AG09319 (cell line): ENCODE measurements around the gene SLC4A7.

Source experiments
- DNase-seq: peaks from one replicate; pipeline ENCODE4 v3.0.0-alpha.2; 2010; ENCODE audit warnings: low read depth; ENCODE audit errors: extremely low read depth
- TF ChIP-seq, protein P1 (sequence below): IDR thresholded peaks from 2 replicates; pipeline ENCODE4 v1.5.1; 2011; ENCODE audit warnings: low read depth, mild to moderate bottlenecking, inconsistent platforms, low read length, moderate library complexity

SLC4A7 gene

DNA sequence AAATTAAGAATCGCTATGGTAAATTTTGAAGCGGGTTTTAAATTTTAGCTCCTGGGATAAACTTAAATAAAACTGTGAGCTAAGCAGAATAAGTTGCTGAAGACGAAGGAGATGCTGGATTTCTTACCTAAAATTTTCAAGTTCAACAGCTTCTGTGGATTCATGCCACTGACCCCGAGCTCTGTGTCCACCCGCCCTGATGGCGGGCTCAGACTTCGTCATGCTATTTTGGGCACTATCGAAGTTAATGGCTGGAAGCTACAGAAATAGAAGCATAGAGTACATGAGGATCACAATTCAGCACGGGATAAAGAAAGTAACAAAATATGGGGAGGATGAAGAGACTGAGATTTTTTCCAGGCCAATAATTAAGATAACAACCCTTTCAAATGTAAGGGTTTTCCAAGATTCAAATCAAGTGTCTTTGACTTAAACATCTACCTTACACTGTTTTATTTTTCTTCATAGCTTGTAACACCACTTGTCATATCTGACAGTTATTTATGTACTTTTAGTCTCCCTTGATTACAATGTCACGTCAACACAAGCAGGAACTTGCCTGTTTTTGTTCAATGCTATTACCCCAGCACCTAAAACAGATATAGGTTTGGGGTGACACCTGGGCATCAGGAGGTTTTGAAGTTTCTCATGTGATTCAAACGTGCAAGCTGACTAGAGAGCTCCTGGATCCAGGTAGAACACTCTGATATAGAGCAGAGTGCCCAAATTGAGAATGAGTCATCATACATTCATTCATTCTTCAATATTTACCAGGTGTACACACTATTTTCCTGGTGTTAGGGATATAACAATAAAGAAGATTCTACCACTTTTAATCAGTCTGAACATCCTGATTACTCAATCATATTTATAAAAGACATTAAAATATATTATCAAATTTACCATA is 138.0 kb downstream of the SLC4A7 start:
- DNase-seq, result no peak
- TF ChIP-seq, protein P1, sequence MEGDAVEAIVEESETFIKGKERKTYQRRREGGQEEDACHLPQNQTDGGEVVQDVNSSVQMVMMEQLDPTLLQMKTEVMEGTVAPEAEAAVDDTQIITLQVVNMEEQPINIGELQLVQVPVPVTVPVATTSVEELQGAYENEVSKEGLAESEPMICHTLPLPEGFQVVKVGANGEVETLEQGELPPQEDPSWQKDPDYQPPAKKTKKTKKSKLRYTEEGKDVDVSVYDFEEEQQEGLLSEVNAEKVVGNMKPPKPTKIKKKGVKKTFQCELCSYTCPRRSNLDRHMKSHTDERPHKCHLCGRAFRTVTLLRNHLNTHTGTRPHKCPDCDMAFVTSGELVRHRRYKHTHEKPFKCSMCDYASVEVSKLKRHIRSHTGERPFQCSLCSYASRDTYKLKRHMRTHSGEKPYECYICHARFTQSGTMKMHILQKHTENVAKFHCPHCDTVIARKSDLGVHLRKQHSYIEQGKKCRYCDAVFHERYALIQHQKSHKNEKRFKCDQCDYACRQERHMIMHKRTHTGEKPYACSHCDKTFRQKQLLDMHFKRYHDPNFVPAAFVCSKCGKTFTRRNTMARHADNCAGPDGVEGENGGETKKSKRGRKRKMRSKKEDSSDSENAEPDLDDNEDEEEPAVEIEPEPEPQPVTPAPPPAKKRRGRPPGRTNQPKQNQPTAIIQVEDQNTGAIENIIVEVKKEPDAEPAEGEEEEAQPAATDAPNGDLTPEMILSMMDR, result no peak

DNA sequence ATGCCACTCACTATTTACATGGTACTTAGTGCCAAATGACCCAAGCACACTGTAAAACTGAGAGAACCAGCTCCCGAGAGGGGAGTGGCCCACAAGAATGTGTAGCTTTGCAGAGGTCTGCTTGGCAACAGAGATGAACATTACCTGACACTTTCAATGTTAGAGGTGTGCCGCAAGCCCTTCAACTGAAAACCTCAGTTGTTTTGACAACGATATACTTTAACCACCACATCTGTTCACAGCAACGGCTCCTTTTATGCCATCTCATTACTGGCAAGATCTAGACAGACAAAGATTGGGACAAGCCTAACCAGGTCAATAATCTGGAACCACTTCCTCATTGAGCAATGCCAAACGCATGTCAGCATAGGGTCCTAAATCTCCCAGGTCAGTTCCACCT is 138.7 kb downstream of the SLC4A7 start:
- TF ChIP-seq, protein P1, result no peak
- no peak for DNase-seq

DNA sequence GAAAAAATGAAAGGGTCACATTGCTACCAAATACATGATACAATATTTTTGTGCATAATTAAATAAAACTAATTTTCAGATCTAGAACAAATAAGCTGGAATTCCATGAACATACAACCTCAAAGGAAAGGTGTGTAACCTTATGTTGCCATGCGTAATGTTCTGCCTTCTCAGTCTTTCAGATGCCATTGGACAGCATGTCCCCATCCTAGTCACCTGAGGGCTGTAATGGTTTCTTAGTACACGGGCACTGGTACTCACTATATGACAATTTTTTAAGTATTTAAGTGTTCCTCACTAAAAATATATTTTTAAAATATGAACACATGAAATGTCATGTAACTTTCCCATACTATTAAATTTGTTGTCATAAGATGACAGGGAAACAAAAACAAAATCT is 139.1 kb downstream of the SLC4A7 start:
- DNase-seq, result no peak
- TF ChIP-seq, protein P1, result no peak

DNA sequence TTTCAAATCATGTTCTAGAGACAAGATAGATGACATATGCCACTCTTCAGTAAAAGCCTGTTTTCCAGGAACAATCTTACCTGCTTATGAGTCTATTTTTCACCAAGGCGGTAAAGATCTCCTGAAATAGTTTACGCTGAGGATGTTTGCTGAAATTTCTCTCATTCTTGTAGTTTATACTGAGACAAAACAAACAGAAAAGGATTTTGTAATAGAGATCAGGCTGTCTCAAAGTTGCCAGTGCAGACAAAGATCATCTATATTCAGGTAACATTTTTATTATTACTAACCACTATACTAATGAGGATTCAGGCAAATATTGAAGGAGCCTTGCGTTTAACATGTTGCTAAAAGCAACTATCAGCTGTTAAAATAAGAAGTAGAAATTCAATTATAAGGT is 140.0 kb downstream of the SLC4A7 start:
- TF ChIP-seq, protein P1, result no peak
- no peak for DNase-seq

DNA sequence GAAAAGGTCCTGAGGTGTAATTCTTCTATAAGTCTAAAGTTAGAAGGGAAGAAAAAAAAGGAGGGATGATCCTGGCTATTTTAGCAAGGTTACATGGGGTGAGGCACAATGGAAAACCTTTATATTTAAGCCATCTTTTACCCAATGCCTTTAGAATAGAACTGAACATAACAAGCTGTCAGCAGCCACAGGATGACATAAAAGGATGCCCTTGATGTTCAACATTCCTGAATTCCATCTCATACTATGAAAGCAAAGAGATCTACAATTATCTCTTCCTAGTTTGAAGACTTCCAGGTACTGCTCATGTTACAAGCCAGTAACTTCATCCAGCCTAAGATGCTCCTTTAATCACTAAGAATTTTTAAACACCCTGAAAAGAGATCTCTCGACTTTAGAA is 141.9 kb downstream of the SLC4A7 start:
- DNase-seq, result no peak
- TF ChIP-seq, protein P1, result no peak

DNA sequence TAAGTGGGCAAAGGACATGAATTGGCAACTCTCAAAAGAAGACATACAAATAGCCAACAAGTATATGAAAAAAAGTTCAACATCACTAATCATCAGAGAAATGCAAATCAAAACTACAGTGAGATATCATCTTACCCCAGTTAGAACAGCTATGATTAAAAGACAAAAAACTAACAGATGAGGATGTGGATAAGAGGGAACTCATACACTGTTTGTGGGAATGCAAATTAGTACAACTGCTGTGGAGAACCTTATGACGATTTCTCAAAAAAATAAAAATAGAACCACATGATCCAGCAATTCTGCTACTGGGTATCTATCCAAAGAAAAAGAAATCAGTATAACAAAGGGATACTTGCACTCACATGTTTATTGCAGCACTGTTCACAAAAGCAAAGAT is 143.7 kb downstream of the SLC4A7 start:
- TF ChIP-seq, protein P1, result no peak
- DNase-seq, result no peak

DNA sequence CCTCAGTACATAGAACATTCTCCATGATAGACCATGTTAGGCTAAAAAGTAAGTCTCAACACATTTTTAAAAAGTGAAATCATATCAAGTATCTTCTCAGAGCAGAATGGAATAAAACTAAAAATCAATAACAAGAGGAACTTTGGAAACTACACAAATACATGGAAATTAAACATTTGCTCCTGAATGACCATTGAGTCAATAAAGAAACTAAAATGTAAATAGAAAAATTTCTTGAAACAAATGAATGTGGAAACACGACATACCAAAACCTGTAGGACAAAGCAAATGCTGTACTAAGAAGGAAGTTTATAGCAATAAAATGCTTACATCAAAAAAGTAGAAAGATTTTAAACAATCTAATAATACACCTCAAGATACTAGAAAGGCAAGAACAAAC is 148.6 kb downstream of the SLC4A7 start:
- TF ChIP-seq, protein P1, result no peak

More for the DNA sequence above, 148.6 kb downstream of the SLC4A7 start:
- no peak for DNase-seq
